Endothelial cell of umbilical vein (primary cell): ENCODE measurements around the gene CLDN16. TPM values are rescaled to one million over a fixed set of nuclear protein-coding genes. Genes with fewer than 3 reads are reported as not detected.

Source experiments
- BruUV-seq: library from RNA; stranded (reverse); fragments of 400-500 nt; replicated peaks from 2 replicates; lab custom pipeline; 2021; lab: Mats Ljungman, UMichigan
- CTCF ChIA-PET: fragments of 300-600, 350-600 bp; sonication (Branson Sonifier 250); formaldehyde crosslinking; loops from one replicate; lab custom pipeline; 2021; ENCODE audit warnings: antibody characterized with exemption, inconsistent platforms; lab: Charles Lee
- POLR2A ChIA-PET: fragments of 300-600, 350-600 bp; sonication (Branson Sonifier 250); formaldehyde crosslinking; loops from one replicate; lab custom pipeline; 2021; ENCODE audit warnings: antibody characterized with exemption, inconsistent platforms; lab: Charles Lee
- DNase-seq: peaks from one replicate; pipeline ENCODE4 v3.0.0-alpha.2; 2011; ENCODE audit warnings: low read depth, low spot score
- FAIRE-seq: peaks from 2 replicates; lab custom pipeline; 2011; peaks lifted over from hg19 to GRCh38; lab: Jason Lieb, UNC
- H2AFZ ChIP-seq: 2 replicates; pipeline ENCODE4 v1.6.0; 2012; ENCODE audit warnings: low read depth, low read length, control low read depth, inconsistent platforms
- H3K27ac ChIP-seq: 2 replicates; pipeline ENCODE4 v1.5.1; 2011; ENCODE audit warnings: low read depth, mild to moderate bottlenecking, control low read depth, low read length, moderate library complexity; ENCODE audit not compliant: insufficient read depth
- H3K27me3 ChIP-seq, 2 experiments: 2 replicates each; pipeline versions ENCODE4 v1.6.0 to v1.6.1; 2011; ENCODE audit warnings: low read length in 2 of 2, mixed read lengths in 1 of 2; ENCODE audit not compliant: control insufficient read depth in 2 of 2, insufficient read depth in 2 of 2
- H3K36me3 ChIP-seq, 2 experiments: 2 replicates in 1 of 2; 3 replicates in 1 of 2; pipeline ENCODE4 v1.5.1; 2011; ENCODE audit warnings: low read length in 2 of 2, mild to moderate bottlenecking in 1 of 2, moderate library complexity in 1 of 2; ENCODE audit not compliant: control insufficient read depth in 2 of 2, insufficient read depth in 2 of 2; ENCODE audit errors: extremely low read depth in 1 of 2
- H3K4me1 ChIP-seq: 3 replicates; pipeline ENCODE4 v1.5.1; 2011; ENCODE audit warnings: mild to moderate bottlenecking, low read length; ENCODE audit not compliant: control insufficient read depth, insufficient read depth; ENCODE audit errors: extremely low read depth
- H3K4me2 ChIP-seq: 2 replicates; pipeline ENCODE4 v1.6.1; 2011; ENCODE audit warnings: low read length, control low read depth, mixed read lengths; ENCODE audit not compliant: insufficient read depth
- H3K4me3 ChIP-seq, 3 experiments: fragments of 200-600 bp in 1 of 3; sonication (generic), shearing (Covaris generic) in 1 of 3; replicated peaks in 1 of 3; 2 replicates each; pipeline ENCODE4 v1.5.1; 2011 to 2016; ENCODE audit warnings: control low read depth in 3 of 3, low read length in 3 of 3, mild to moderate bottlenecking in 2 of 3, inconsistent platforms in 1 of 3, low read depth in 1 of 3, moderate library complexity in 1 of 3; ENCODE audit not compliant: insufficient read depth in 1 of 3
- H3K79me2 ChIP-seq: 2 replicates; pipeline ENCODE4 v1.6.0; 2012; ENCODE audit warnings: low read length, inconsistent platforms; ENCODE audit not compliant: control insufficient read depth, insufficient read depth
- H3K9ac ChIP-seq: replicated peaks from 2 replicates; pipeline ENCODE3; 2011; ENCODE audit warnings: low read length, control low read depth; ENCODE audit not compliant: insufficient read depth; ENCODE audit errors: extremely low read depth
- H3K9me1 ChIP-seq: replicated peaks from 3 replicates; pipeline ENCODE4 v1.6.0; 2011; ENCODE audit warnings: mild to moderate bottlenecking, low read length; ENCODE audit not compliant: control insufficient read depth, insufficient read depth; ENCODE audit errors: extremely low read depth
- H3K9me3 ChIP-seq: replicated peaks from 2 replicates; pipeline ENCODE4 v1.5.1; 2012; ENCODE audit warnings: low read length, inconsistent platforms; ENCODE audit not compliant: control insufficient read depth, insufficient read depth
- H4K20me1 ChIP-seq: replicated peaks from 2 replicates; pipeline ENCODE3; 2011; ENCODE audit warnings: mild to moderate bottlenecking, low read length; ENCODE audit not compliant: control insufficient read depth, insufficient read depth; ENCODE audit errors: extremely low read depth
- EZH2 ChIP-seq: IDR thresholded peaks from 2 replicates; pipeline ENCODE4 v1.6.1; 2012; ENCODE audit warnings: borderline replicate concordance, low read depth, mild to moderate bottlenecking, moderate library complexity, low read length, inconsistent platforms; ENCODE audit not compliant: severe bottlenecking
- FOS ChIP-seq: IDR thresholded peaks from 2 replicates; pipeline ENCODE4 v1.6.1; 2011; ENCODE audit warnings: mild to moderate bottlenecking, low read length, moderate library complexity, borderline replicate concordance; ENCODE audit not compliant: insufficient read depth
- GATA2 ChIP-seq: IDR thresholded peaks from 2 replicates; pipeline ENCODE4 v1.7.0; 2011; ENCODE audit warnings: low read depth, mild to moderate bottlenecking, moderate library complexity, mixed read lengths, low read length; ENCODE audit not compliant: insufficient read length, insufficient read depth
- JUN ChIP-seq: IDR thresholded peaks from 2 replicates; pipeline ENCODE4 v1.6.1; 2011; ENCODE audit warnings: borderline replicate concordance, low read depth; ENCODE audit not compliant: insufficient read length, insufficient read depth
- MYC ChIP-seq: IDR thresholded peaks from one replicate; pipeline ENCODE4 v1.6.1; 2011; ENCODE audit warnings: mild to moderate bottlenecking, low read depth, low read length
- POLR2A ChIP-seq: IDR thresholded peaks from 2 replicates; pipeline ENCODE4 v1.6.1; 2012; ENCODE audit warnings: low read depth, mild to moderate bottlenecking, control low read depth, low read length
- POLR2AphosphoS5 ChIP-seq: IDR thresholded peaks from 2 replicates; pipeline ENCODE4 v1.6.1; 2012; ENCODE audit warnings: low read depth, mild to moderate bottlenecking, control low read depth, low read length, moderate library complexity; ENCODE audit not compliant: insufficient read depth
- dilution Hi-C: fragments of 300-500 bp; cut with MboI; formaldehyde crosslinking; loops from one replicate; pipeline ENCODE4 v1.15.0; 2019; ENCODE audit warnings: low sequenced_read_pairs; ENCODE audit not compliant: extremely low pct_ligation_motif_present
- intact Hi-C: fragments of 100-400 bp; cut with micrococcal nuclease; formaldehyde crosslinking; loops from one replicate; pipeline ENCODE4 v1.10.0; 2022
- polyA plus RNA-seq, 4 experiments: library from polyadenylated mRNA; depleted of rRNA in 3 of 4; stranded (reverse) in 3 of 4; unstranded in 1 of 4; fragments of >200 nt; gene quantifications; 2 replicates each; pipeline versions ENCODE4 v1.2.1 to v1.2.3, GENCODE V29; 2011 to 2012; ENCODE audit warnings: missing spikeins in 1 of 4
- total RNA-seq: library from RNA; stranded (reverse); gene quantifications from 2 replicates; pipeline ENCODE4 v1.2.3, GENCODE V29; 2021
- TF ChIP-seq, protein P1 (sequence below), 2 donors: IDR thresholded peaks; 1 replicate in 1 of 2; 2 replicates in 1 of 2; pipeline ENCODE4 v1.5.1; 2011; ENCODE audit warnings: low read length in 2 of 2, mild to moderate bottlenecking in 2 of 2, moderate library complexity in 2 of 2, control low read depth in 1 of 2, inconsistent platforms in 1 of 2, low read depth in 1 of 2; ENCODE audit not compliant: insufficient read depth in 1 of 2; ENCODE audit errors: extremely low read depth in 1 of 2
- TF ChIP-seq, protein P2 (sequence below): IDR thresholded peaks from 2 replicates; pipeline ENCODE4 v1.6.1; 2011; ENCODE audit not compliant: insufficient read depth, insufficient read length

Gene CLDN16
- total and polyA plus RNA-seq, 2 donors (not counting 3 experiments of a cell fraction or from before 2014, with no cell fraction given) = 0.01 TPM; not detected in 1

GRCh38 chr3:190404715-190405114, 16.8 kb downstream of the CLDN16 start:
- H3K4me2 ChIP-seq = no peak overlapping the region
- no peaks in the 10 kb centered on the region for H3K27me3 ChIP-seq
- no peaks in the 10 kb centered on the region for H4K20me1 ChIP-seq
- H3K79me2 ChIP-seq = no peaks in the 10 kb centered on the region
- DNase-seq = no peak
- ChIA-PET CTCF (interaction anchor here (0.8 to 4.9 kb wide), 4 partner anchors 9 to 180 kb away, joined by 3 to 17 read pairs (median 5); no protein-coding TSS in a partner anchor), POLR2A (no interaction called here)
- no peaks in the 10 kb centered on the region for H3K9me1 ChIP-seq
- BruUV-seq = no TSS peak
- no peak overlapping the region for H3K9ac ChIP-seq
- H3K4me1 ChIP-seq = peaks cover 13% of the 10 kb centered on the region
- no peak for FAIRE-seq
- no peak overlapping the region for H2AFZ ChIP-seq
- no peak overlapping the region for H3K4me3 ChIP-seq
- dilution Hi-C loops (no loop called here), intact Hi-C loops (no loop called here)
- H3K36me3 ChIP-seq = no peaks in the 10 kb centered on the region
- no peak overlapping the region for H3K27ac ChIP-seq
- no peaks in the 10 kb centered on the region for H3K9me3 ChIP-seq
- TF ChIP-seq EZH2 (no peak), FOS (no peak), MYC (no peak), JUN (no peak), POLR2A (no peak)

- Histone ChIP-seq H2AFZ (no peak overlapping the region), H4K20me1 (no peaks in the 10 kb centered on the region), H3K9ac (no peak overlapping the region), H3K4me3 (no peak overlapping the region), H3K79me2 (no peaks in the 10 kb centered on the region), H3K9me3 (no peaks in the 10 kb centered on the region), H3K27ac (no peak overlapping the region), H3K9me1 (no peaks in the 10 kb centered on the region), H3K36me3 (no peaks in the 10 kb centered on the region), H3K27me3 (no peaks in the 10 kb centered on the region), H3K4me2 (no peak overlapping the region), H3K4me1 (no peaks in the 10 kb centered on the region)
- intact Hi-C loops (no loop called here), dilution Hi-C loops (no loop called here)
- TF ChIP-seq MYC (no peak), JUN (no peak), EZH2 (no peak), FOS (no peak), GATA2 (no peak), POLR2AphosphoS5 (no peak), POLR2A (no peak)
- TF ChIP-seq, protein P1, sequence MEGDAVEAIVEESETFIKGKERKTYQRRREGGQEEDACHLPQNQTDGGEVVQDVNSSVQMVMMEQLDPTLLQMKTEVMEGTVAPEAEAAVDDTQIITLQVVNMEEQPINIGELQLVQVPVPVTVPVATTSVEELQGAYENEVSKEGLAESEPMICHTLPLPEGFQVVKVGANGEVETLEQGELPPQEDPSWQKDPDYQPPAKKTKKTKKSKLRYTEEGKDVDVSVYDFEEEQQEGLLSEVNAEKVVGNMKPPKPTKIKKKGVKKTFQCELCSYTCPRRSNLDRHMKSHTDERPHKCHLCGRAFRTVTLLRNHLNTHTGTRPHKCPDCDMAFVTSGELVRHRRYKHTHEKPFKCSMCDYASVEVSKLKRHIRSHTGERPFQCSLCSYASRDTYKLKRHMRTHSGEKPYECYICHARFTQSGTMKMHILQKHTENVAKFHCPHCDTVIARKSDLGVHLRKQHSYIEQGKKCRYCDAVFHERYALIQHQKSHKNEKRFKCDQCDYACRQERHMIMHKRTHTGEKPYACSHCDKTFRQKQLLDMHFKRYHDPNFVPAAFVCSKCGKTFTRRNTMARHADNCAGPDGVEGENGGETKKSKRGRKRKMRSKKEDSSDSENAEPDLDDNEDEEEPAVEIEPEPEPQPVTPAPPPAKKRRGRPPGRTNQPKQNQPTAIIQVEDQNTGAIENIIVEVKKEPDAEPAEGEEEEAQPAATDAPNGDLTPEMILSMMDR (IDR thresholded peaks at IDR 0.05; ENCODE audit: extremely low read depth in 1 of 2, insufficient read depth in 1 of 2, low read depth in 1 of 2, low read length in 2 of 2) = no peak
- TF ChIP-seq, protein P2, sequence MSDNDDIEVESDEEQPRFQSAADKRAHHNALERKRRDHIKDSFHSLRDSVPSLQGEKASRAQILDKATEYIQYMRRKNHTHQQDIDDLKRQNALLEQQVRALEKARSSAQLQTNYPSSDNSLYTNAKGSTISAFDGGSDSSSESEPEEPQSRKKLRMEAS = no peak
- DNase-seq = no peak
- POLR2A ChIA-PET = interaction anchor here (0.6 kb wide), 1 partner anchor 229 kb away, joined by 5 read pairs; no protein-coding TSS in a partner anchor
- no peak for FAIRE-seq
- BruUV-seq = no TSS peak
- CTCF ChIA-PET = interaction anchor here (1.0 to 3.3 kb wide), 8 partner anchors 10 to 453 kb away, joined by 3 to 32 read pairs (median 7); partner anchors contain the start of gene CLDN1
Observed at GRCh38 chr3:190414297-190414696, 26.3 kb downstream of the CLDN16 start.
